ENCODE results near the gene OR4B1.

The OR4B1 gene

GRCh38 chr11:48216510-48216909 is at the start of gene OR4B1:
Gene OR4B1, plus strand, starts transcription at chr11:48216810. Its CDS starts 0 bp downstream, at chr11:48216810.
- no peak for TF ChIP-seq CTCF (conservative IDR thresholded peaks at IDR 0.05; ENCODE audit: low read depth, low read length)

GRCh38 chr11:48167380-48167779 is 49.2 kb upstream of the OR4B1 start:
- no peak overlapping the region for H3K4me3 ChIP-seq (ENCODE audit: low read length)
- DNase-seq (ENCODE audit: low read depth) = no peak
- no peak for TF ChIP-seq CTCF (conservative IDR thresholded peaks at IDR 0.05; ENCODE audit: low read depth, low read length)

More at GRCh38 chr11:48216510-48216909, at the start of gene OR4B1:
- no peak within 1 kb of the TSS for H3K4me3 ChIP-seq (ENCODE audit: low read length)
- no peak for DNase-seq (ENCODE audit: low read depth)

GRCh38 chr11:48168815-48169214 is 47.8 kb upstream of the OR4B1 start:
- no peak for TF ChIP-seq CTCF (conservative IDR thresholded peaks at IDR 0.05; ENCODE audit: low read depth, low read length)
- H3K4me3 ChIP-seq (ENCODE audit: low read length) = no peak overlapping the region
- no peak for DNase-seq (ENCODE audit: low read depth)

- no peak overlapping the region for H3K4me3 ChIP-seq (ENCODE audit: low read length)
- no peak for TF ChIP-seq CTCF (conservative IDR thresholded peaks at IDR 0.05; ENCODE audit: low read depth, low read length)
- DNase-seq (ENCODE audit: low read depth) = no peak
Observed at GRCh38 chr11:48169259-48169658, 47.4 kb upstream of the OR4B1 start.

GRCh38 chr11:48169717-48170116 is 46.9 kb upstream of the OR4B1 start:
- no peak overlapping the region for H3K4me3 ChIP-seq (ENCODE audit: low read length)
- no peak for DNase-seq (ENCODE audit: low read depth)
- no peak for TF ChIP-seq CTCF (conservative IDR thresholded peaks at IDR 0.05; ENCODE audit: low read depth, low read length)

- no peak overlapping the region for H3K4me3 ChIP-seq (ENCODE audit: low read length)
- TF ChIP-seq CTCF (conservative IDR thresholded peaks at IDR 0.05; ENCODE audit: low read depth, low read length) = no peak
- no peak for DNase-seq (ENCODE audit: low read depth)
Observed at GRCh38 chr11:48170241-48171233, 46.1 kb upstream of the OR4B1 start.

Data from retinal pigment epithelial cell (primary cell).